ENCODE data around the gene PLA2G7. TPM values are rescaled to one million over a fixed set of nuclear protein-coding genes. Genes with fewer than 3 reads are reported as not detected.

Gene PLA2G7
- total RNA-seq, 1 experiment from 2014 or later = 0.41 TPM

DNA sequence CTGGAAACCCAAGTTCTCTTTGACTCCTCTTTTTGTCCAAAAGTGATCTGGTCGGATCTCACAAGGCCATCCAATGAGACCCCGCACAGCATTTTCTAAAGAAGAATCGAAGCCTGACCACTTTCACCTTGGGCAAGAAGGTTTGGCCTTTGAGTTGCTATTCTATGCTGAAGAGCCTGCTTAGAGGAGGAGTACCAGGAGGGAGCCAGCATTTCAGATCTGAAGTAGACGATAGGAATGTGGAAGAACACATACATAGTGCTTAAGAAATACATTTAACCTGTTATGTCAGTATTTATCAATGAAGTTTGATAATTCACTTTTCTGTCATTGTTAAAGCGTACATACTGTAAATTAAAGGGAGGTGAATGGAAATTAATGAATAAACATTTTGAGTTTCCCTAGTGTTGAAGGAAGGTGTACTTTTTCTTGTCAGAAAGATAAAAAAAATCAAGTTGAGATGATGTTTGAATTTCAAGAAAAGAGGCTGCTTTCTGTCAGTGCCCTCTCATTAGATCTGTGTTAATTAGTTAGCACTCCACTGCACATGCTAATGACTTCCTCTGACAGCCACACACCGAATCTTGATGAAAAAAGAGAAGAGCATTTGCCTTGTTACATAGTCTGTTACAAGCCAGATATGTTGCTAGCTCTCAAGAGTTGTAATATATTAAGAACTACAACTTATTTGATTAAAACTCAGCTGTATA, 58.4 kb downstream of the PLA2G7 start:
- no TSS peak for BruUV-seq (replicated peaks)
- Histone ChIP-seq H3K36me3 (ENCODE audit: control insufficient read depth, insufficient read depth, low read length) (no peaks in the 10 kb centered on the region), H3K9me3 (ENCODE audit: control insufficient read depth, insufficient read depth, low read depth, low read length) (no peaks in the 10 kb centered on the region), H3K4me1 (ENCODE audit: control insufficient read depth, insufficient read depth, low read length) (no peaks in the 10 kb centered on the region), H3K4me3 (ENCODE audit: low read depth in 2 of 2, low read length in 2 of 2) (no peak overlapping the region), H3K27ac (ENCODE audit: low read length) (no peak overlapping the region), H3K27me3 (ENCODE audit: control insufficient read depth, insufficient read depth, low read length) (no peaks in the 10 kb centered on the region)
- ChIA-PET CTCF (no interaction called here), POLR2A (no interaction called here)
- no peak for DNase-seq (ENCODE audit: low read depth, low spot score)
- intact Hi-C loops (cut with micrococcal nuclease; ENCODE audit: unreplicated experiment) (no loop called here), in situ Hi-C loops (cut with HindIII; ENCODE audit: low pct_unique_long_range_greater_than_20kb, low sequenced_read_pairs) (no loop called here)
- no peak for ATAC-seq
- TF ChIP-seq, protein P1, sequence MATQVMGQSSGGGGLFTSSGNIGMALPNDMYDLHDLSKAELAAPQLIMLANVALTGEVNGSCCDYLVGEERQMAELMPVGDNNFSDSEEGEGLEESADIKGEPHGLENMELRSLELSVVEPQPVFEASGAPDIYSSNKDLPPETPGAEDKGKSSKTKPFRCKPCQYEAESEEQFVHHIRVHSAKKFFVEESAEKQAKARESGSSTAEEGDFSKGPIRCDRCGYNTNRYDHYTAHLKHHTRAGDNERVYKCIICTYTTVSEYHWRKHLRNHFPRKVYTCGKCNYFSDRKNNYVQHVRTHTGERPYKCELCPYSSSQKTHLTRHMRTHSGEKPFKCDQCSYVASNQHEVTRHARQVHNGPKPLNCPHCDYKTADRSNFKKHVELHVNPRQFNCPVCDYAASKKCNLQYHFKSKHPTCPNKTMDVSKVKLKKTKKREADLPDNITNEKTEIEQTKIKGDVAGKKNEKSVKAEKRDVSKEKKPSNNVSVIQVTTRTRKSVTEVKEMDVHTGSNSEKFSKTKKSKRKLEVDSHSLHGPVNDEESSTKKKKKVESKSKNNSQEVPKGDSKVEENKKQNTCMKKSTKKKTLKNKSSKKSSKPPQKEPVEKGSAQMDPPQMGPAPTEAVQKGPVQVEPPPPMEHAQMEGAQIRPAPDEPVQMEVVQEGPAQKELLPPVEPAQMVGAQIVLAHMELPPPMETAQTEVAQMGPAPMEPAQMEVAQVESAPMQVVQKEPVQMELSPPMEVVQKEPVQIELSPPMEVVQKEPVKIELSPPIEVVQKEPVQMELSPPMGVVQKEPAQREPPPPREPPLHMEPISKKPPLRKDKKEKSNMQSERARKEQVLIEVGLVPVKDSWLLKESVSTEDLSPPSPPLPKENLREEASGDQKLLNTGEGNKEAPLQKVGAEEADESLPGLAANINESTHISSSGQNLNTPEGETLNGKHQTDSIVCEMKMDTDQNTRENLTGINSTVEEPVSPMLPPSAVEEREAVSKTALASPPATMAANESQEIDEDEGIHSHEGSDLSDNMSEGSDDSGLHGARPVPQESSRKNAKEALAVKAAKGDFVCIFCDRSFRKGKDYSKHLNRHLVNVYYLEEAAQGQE (IDR thresholded peaks at IDR 0.05; ENCODE audit: insufficient read depth in 1 of 2, low read depth in 2 of 2, low read length in 1 of 2) = no peak
- TF ChIP-seq, protein P2, sequence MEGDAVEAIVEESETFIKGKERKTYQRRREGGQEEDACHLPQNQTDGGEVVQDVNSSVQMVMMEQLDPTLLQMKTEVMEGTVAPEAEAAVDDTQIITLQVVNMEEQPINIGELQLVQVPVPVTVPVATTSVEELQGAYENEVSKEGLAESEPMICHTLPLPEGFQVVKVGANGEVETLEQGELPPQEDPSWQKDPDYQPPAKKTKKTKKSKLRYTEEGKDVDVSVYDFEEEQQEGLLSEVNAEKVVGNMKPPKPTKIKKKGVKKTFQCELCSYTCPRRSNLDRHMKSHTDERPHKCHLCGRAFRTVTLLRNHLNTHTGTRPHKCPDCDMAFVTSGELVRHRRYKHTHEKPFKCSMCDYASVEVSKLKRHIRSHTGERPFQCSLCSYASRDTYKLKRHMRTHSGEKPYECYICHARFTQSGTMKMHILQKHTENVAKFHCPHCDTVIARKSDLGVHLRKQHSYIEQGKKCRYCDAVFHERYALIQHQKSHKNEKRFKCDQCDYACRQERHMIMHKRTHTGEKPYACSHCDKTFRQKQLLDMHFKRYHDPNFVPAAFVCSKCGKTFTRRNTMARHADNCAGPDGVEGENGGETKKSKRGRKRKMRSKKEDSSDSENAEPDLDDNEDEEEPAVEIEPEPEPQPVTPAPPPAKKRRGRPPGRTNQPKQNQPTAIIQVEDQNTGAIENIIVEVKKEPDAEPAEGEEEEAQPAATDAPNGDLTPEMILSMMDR (IDR thresholded peaks at IDR 0.05) = no peak
- TF ChIP-seq POLR2AphosphoS5 (IDR thresholded peaks at IDR 0.05; ENCODE audit: low read depth, low read length) = no peak

DNA sequence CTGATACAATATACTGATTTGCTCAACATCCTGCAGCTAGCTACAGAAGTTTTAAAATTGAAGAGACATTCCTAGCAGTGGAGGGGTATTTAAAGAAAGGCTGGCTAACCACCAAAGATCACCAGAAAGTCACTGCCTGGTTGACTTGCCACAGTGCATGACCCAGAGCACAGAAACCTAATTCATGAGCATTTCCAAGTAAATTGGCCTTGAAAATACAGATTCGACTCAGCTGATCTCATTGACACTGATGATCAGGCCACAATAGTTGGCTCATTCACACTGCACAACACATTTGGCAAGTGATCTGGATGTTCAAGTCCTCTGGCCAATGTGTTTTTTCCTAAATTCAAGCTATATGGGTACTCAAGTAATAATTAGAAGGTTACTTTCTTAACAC, 60.8 kb downstream of the PLA2G7 start:
- Histone ChIP-seq H3K4me1 (ENCODE audit: control insufficient read depth, insufficient read depth, low read length) (no peaks in the 10 kb centered on the region), H3K36me3 (ENCODE audit: control insufficient read depth, insufficient read depth, low read length) (no peaks in the 10 kb centered on the region), H3K27ac (ENCODE audit: low read length) (no peak overlapping the region), H3K9me3 (ENCODE audit: control insufficient read depth, insufficient read depth, low read depth, low read length) (no peaks in the 10 kb centered on the region), H3K4me3 (ENCODE audit: low read depth in 2 of 2, low read length in 2 of 2) (no peak overlapping the region), H3K27me3 (ENCODE audit: control insufficient read depth, insufficient read depth, low read length) (no peaks in the 10 kb centered on the region)
- POLR2A ChIA-PET = no interaction called here
- in situ Hi-C loops (cut with HindIII; ENCODE audit: low pct_unique_long_range_greater_than_20kb, low sequenced_read_pairs) = no loop called here
- ATAC-seq (no peak), DNase-seq (ENCODE audit: low read depth, low spot score) (no peak)
- TF ChIP-seq SIN3A (IDR thresholded peaks at IDR 0.05; ENCODE audit: borderline replicate concordance, insufficient read depth, low read depth, low read length) (no peak), POLR2AphosphoS5 (IDR thresholded peaks at IDR 0.05; ENCODE audit: low read depth, low read length) (no peak), TCF7L2 (IDR thresholded peaks at IDR 0.05; ENCODE audit: low read depth, low read length) (no peak)
- TF ChIP-seq, protein P2 (IDR thresholded peaks at IDR 0.05) = no peak
- TF ChIP-seq, protein P1 (IDR thresholded peaks at IDR 0.05; ENCODE audit: insufficient read depth in 1 of 2, low read depth in 2 of 2, low read length in 1 of 2) = no peak
- intact Hi-C loops (cut with micrococcal nuclease; ENCODE audit: unreplicated experiment) = no loop called here
- no TSS peak for BruUV-seq (replicated peaks)
- CTCF ChIA-PET = no interaction called here

Measured in Panc1 (cell line).